ENCODE data around the gene PNMA8C. TPM values are rescaled to one million over a fixed set of nuclear protein-coding genes. Genes with fewer than 3 reads are reported as not detected.

PNMA8C gene
- total and polyA plus RNA-seq, 7 donors: 0.23 to 0.36 (median 0.27) TPM; not detected in 2

DNA sequence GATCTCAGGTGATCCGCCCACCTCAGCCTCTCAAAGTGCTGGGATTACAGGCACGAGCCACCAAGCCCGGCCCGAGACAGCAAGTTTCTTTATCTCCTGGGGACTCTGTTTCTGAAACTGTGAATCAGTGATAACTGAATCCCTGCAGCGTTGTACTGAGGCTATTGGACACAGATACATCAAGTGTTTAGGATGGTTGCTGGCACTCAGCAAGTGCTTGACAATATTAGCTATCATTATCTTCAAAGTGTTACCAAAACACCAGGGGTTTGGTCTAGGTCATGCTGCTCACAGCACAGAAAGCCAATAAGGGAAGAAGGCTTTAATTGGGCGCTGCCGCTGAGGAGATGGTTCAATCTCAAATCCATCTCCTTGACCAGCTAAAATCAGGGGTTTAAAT, 20.5 kb upstream of the PNMA8C start:
- TF ChIP-seq POLR2AphosphoS5 (IDR thresholded peaks at IDR 0.05) (no peak), EP300 (IDR thresholded peaks at IDR 0.05) (no peak), POLR2A (IDR thresholded peaks at IDR 0.05) (no peak)
- TF ChIP-seq, protein P1, sequence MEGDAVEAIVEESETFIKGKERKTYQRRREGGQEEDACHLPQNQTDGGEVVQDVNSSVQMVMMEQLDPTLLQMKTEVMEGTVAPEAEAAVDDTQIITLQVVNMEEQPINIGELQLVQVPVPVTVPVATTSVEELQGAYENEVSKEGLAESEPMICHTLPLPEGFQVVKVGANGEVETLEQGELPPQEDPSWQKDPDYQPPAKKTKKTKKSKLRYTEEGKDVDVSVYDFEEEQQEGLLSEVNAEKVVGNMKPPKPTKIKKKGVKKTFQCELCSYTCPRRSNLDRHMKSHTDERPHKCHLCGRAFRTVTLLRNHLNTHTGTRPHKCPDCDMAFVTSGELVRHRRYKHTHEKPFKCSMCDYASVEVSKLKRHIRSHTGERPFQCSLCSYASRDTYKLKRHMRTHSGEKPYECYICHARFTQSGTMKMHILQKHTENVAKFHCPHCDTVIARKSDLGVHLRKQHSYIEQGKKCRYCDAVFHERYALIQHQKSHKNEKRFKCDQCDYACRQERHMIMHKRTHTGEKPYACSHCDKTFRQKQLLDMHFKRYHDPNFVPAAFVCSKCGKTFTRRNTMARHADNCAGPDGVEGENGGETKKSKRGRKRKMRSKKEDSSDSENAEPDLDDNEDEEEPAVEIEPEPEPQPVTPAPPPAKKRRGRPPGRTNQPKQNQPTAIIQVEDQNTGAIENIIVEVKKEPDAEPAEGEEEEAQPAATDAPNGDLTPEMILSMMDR (IDR thresholded peaks at IDR 0.05): no peak
- Histone ChIP-seq H3K36me3 (no peaks in the 10 kb centered on the region), H3K4me3 (no peak overlapping the region), H3K4me1 (no peaks in the 10 kb centered on the region), H3K9me3 (no peaks in the 10 kb centered on the region), H3K27ac (no peak overlapping the region), H3K27me3 (no peaks in the 10 kb centered on the region)
- WGBS, 2 donors: 62 to 67% methylated on average over 7 of the region's 7 CpGs
- DNase-seq: no peak
- intact Hi-C loops (cut with DNase I): no loop called here

DNA sequence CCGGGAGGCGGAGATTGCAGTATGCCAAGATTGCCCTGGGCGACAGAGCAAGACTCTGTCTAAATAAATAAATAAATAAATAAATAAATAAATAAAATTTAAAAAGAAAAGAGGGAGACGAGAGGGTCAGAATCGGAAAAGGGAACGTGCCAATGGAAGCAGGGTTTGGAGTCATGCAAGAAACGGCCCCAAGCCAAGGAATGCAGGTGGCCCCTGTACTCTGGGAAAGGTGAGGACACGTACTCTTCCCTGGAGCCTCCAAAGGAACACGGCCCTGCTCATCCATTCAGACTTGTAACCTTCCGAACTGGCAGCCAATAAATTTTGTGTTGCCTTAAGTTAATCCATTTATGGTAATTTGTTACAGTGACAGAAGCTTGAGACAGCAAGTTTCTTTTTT, 19.9 kb upstream of the PNMA8C start:
- intact Hi-C loops (cut with DNase I): no loop called here
- no peaks in the 10 kb centered on the region for H3K4me1 ChIP-seq
- H3K9me3 ChIP-seq: no peaks in the 10 kb centered on the region
- no peak for TF ChIP-seq POLR2A (IDR thresholded peaks at IDR 0.05)
- TF ChIP-seq, protein P1 (IDR thresholded peaks at IDR 0.05): no peak
- no peak for TF ChIP-seq POLR2AphosphoS5 (IDR thresholded peaks at IDR 0.05)
- TF ChIP-seq EP300 (IDR thresholded peaks at IDR 0.05): no peak
- H3K27ac ChIP-seq: no peak overlapping the region
- H3K27me3 ChIP-seq: no peaks in the 10 kb centered on the region
- WGBS, 2 donors: 85 to 95% methylated on average over 10 of the region's 10 CpGs
- H3K4me3 ChIP-seq: no peak overlapping the region
- DNase-seq: no peak
- H3K36me3 ChIP-seq: no peaks in the 10 kb centered on the region

DNA sequence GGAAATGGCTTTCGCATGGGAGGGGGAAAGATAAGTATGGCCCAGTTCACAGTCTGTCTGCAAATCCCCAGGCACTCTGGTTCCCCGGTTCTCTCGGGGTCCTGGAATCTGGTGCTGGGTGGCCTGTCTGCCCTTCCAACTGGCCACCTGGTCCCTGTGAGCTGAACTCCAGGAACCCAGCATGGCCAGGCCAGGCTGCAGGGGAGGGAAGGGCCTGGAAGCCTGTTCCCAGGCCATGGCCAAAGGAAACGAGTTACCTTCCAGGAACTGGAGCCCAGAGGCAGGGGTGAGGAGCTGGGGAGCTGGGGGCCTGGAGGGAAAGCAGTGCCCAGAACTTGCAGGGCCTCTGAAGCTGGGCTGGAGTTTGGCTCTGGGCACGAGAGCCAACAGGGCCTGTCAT, 19.1 kb upstream of the PNMA8C start:
- no peak for TF ChIP-seq POLR2AphosphoS5 (IDR thresholded peaks at IDR 0.05)
- no peak for TF ChIP-seq POLR2A (IDR thresholded peaks at IDR 0.05)
- TF ChIP-seq, protein P1 (IDR thresholded peaks at IDR 0.05): no peak
- no peak for TF ChIP-seq EP300 (IDR thresholded peaks at IDR 0.05)
- Histone ChIP-seq H3K27me3 (no peaks in the 10 kb centered on the region), H3K4me3 (no peak overlapping the region), H3K36me3 (no peaks in the 10 kb centered on the region), H3K27ac (no peak overlapping the region), H3K4me1 (peaks cover 0 to 7% (median 6%) of the 10 kb centered on the region in 4 donors), H3K9me3 (no peaks in the 10 kb centered on the region)
- DNase-seq: no peak
- intact Hi-C loops (cut with DNase I): no loop called here
- 67 to 82% methylated on average over 5 of the region's 5 CpGs for WGBS, 2 donors

DNA sequence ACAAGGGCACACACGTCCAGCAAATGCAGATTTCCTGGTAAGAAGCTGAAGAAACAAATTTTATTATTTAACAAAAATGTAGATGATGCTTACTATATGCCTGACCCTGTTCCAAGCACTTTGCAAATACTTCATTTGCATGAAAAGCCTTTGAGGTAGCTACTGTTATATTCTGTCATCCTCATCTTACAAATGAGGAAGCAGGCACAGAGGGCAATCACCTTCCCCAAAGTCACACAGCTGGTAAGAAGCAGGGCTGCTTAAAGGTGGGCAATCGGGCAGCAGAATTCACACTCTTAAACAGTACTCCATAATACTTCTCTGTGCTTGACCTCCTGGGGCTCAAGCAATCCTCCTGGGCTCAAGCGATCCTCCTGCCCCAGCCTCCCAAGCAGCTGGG, 18.3 kb upstream of the PNMA8C start:
- WGBS, 2 donors: 42% methylated on average over 3 of the region's 3 CpGs
- Histone ChIP-seq H3K4me3 (no peak overlapping the region), H3K9me3 (no peaks in the 10 kb centered on the region), H3K36me3 (no peaks in the 10 kb centered on the region), H3K4me1 (peaks cover 0 to 14% (median 11%) of the 10 kb centered on the region in 4 donors), H3K27me3 (no peaks in the 10 kb centered on the region), H3K27ac (no peak overlapping the region)
- intact Hi-C loops (cut with DNase I): no loop called here
- DNase-seq: no peak
- no peak for TF ChIP-seq POLR2AphosphoS5 (IDR thresholded peaks at IDR 0.05)
- no peak for TF ChIP-seq POLR2A (IDR thresholded peaks at IDR 0.05)
- TF ChIP-seq, protein P1 (IDR thresholded peaks at IDR 0.05): no peak
- TF ChIP-seq EP300 (IDR thresholded peaks at IDR 0.05): no peak

DNA sequence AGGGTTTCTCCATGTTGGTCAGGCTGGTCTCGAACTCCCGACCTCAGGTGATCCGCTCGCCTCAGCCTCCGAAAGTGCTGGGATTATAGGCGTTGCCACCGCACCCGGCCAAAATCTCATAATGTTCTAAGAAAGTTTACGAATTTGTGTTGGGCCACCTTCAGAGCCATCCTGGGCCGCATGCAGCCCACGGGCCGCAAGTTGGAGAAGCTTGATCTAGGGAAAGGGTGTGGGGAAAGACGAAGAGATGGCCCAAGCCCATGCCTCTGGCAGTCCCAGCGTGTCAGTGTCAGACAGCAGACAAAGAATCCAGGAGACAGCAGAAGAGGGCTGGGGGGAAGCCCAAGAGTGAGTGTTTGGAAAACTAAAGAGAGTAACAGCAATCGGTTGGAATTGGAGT, 17.3 kb upstream of the PNMA8C start:
- Histone ChIP-seq H3K4me3 (no peak overlapping the region), H3K27me3 (no peaks in the 10 kb centered on the region), H3K9me3 (no peaks in the 10 kb centered on the region), H3K27ac (no peak overlapping the region), H3K4me1 (peaks cover 0 to 15% (median 11%) of the 10 kb centered on the region in 4 donors), H3K36me3 (no peaks in the 10 kb centered on the region)
- DNase-seq: no peak
- TF ChIP-seq, protein P1 (IDR thresholded peaks at IDR 0.05): no peak
- TF ChIP-seq EP300 (IDR thresholded peaks at IDR 0.05) (no peak), POLR2AphosphoS5 (IDR thresholded peaks at IDR 0.05) (no peak), POLR2A (IDR thresholded peaks at IDR 0.05) (no peak)
- intact Hi-C loops (cut with DNase I): no loop called here
- 87 to 90% methylated on average over 15 of the region's 15 CpGs for WGBS, 2 donors
